HepG2 (cell line): ENCODE data around the gene AOX1. TPM values are rescaled to one million over a fixed set of nuclear protein-coding genes. Genes with fewer than 3 reads are reported as not detected.

Experiments
- CBFB ChIP-seq: sonication (generic); formaldehyde crosslinking; IDR thresholded peaks from 2 replicates; pipeline ENCODE4 v1.4.0; 2020; ENCODE audit warnings: missing genetic modification reagents
- DMTF1 ChIP-seq: sonication (generic); formaldehyde crosslinking; IDR thresholded peaks from 2 replicates; pipeline ENCODE4 v1.4.0; 2020; ENCODE audit warnings: mild to moderate bottlenecking, missing genetic modification reagents
- E2F2 ChIP-seq: sonication (generic); formaldehyde crosslinking; IDR thresholded peaks from 2 replicates; pipeline ENCODE4 v1.4.0; 2020; ENCODE audit warnings: missing genetic modification reagents, borderline replicate concordance
- FOXP1 ChIP-seq, 2 experiments: fragments of 450-650 bp in 1 of 2; IDR thresholded peaks; 2 replicates each; pipeline ENCODE4 v1.6.1; 2017 to 2018; ENCODE audit warnings: antibody characterized with exemption in 1 of 2
- HCFC1 ChIP-seq: fragments of 150-350 bp; IDR thresholded peaks from 2 replicates; pipeline ENCODE4 v1.6.1; 2014; ENCODE audit warnings: low read depth, low read length
- HNF4G ChIP-seq, 2 experiments: sonication (generic) in 1 of 2; formaldehyde crosslinking in 1 of 2; IDR thresholded peaks; 2 replicates each; pipeline versions ENCODE4 v1.4.0 to v1.6.1; 2011 to 2020; ENCODE audit warnings: borderline replicate concordance in 2 of 2, low read depth in 2 of 2, mild to moderate bottlenecking in 2 of 2, low read length in 1 of 2, missing genetic modification reagents in 1 of 2, moderate library complexity in 1 of 2
- KAT8 ChIP-seq: IDR thresholded peaks from 2 replicates; pipeline ENCODE4 v1.6.1; 2016; ENCODE audit warnings: missing genetic modification reagents, missing compliant biosample characterization
- KDM5B ChIP-seq: sonication (generic); formaldehyde crosslinking; IDR thresholded peaks from 2 replicates; pipeline ENCODE4 v1.4.0; 2020; ENCODE audit warnings: missing genetic modification reagents, mild to moderate bottlenecking, borderline replicate concordance
- MATR3 ChIP-seq: sonication (generic); formaldehyde crosslinking; IDR thresholded peaks from 2 replicates; pipeline ENCODE4 v1.4.0; 2020; ENCODE audit warnings: missing genetic modification reagents
- MYC ChIP-seq: sonication (generic); formaldehyde crosslinking; IDR thresholded peaks from 2 replicates; pipeline ENCODE4 v1.9.0; 2021; ENCODE audit warnings: missing genetic modification reagents, borderline replicate concordance
- NR2F6 ChIP-seq, 2 experiments: IDR thresholded peaks; 2 replicates each; pipeline ENCODE4 v1.6.1; 2016; ENCODE audit warnings: antibody characterized with exemption in 1 of 2, mild to moderate bottlenecking in 1 of 2
- PPARG ChIP-seq: conservative IDR thresholded peaks from 2 replicates; pipeline ENCODE4 v1.6.1; 2016; ENCODE audit warnings: missing biosample characterization, missing genetic modification reagents
- SCMH1 ChIP-seq: sonication (generic); formaldehyde crosslinking; IDR thresholded peaks from 2 replicates; pipeline ENCODE4 v1.9.0; 2021; ENCODE audit warnings: missing genetic modification reagents, mild to moderate bottlenecking, borderline replicate concordance
- TEAD3 ChIP-seq: optimal IDR thresholded peaks from 2 replicates; pipeline ENCODE3; 2016; ENCODE audit warnings: borderline replicate concordance
- TERF1 ChIP-seq: sonication (generic); formaldehyde crosslinking; IDR thresholded peaks from 2 replicates; pipeline ENCODE4 v1.8.0; 2022; ENCODE audit warnings: mild to moderate bottlenecking, missing genetic modification reagents, moderate library complexity
- ZFP41 ChIP-seq: sonication (generic); formaldehyde crosslinking; IDR thresholded peaks from 2 replicates; pipeline ENCODE4 v1.4.0; 2020; ENCODE audit warnings: mild to moderate bottlenecking, missing genetic modification reagents, borderline replicate concordance
- ZNF121 ChIP-seq: sonication (generic); formaldehyde crosslinking; IDR thresholded peaks from 2 replicates; pipeline ENCODE4 v1.5.0; 2020; ENCODE audit warnings: mild to moderate bottlenecking, missing genetic modification reagents
- ZNF572 ChIP-seq: sonication (generic); formaldehyde crosslinking; IDR thresholded peaks from 2 replicates; pipeline ENCODE4 v1.5.1; 2020; ENCODE audit warnings: mild to moderate bottlenecking, missing genetic modification reagents
- polyA plus RNA-seq, 8 experiments: library from polyadenylated mRNA; depleted of rRNA in 3 of 8; stranded (reverse) in 7 of 8; unstranded in 1 of 8; fragments of >200 nt; fragmentation: Illumina TruSeq in 4 of 8; extraction: Trizol in 4 of 8; gene quantifications; 2 replicates each; pipeline versions ENCODE4 v1.2.1 to v1.2.3, GENCODE V29; 2011 to 2016; ENCODE audit warnings: low read depth in 4 of 8, missing spikeins in 1 of 8, mixed read lengths in 1 of 8; ENCODE audit not compliant: insufficient read depth in 1 of 8
- total RNA-seq, 5 experiments: library from RNA; depleted of rRNA; stranded (reverse); fragments of >200 nt; fragmentation: Illumina TruSeq; extraction: Trizol; gene quantifications; 2 replicates each; pipeline ENCODE4 v1.2.3, GENCODE V29; 2016; ENCODE audit warnings: low read depth in 1 of 5
- TF ChIP-seq, protein P1 (sequence below): sonication (generic); formaldehyde crosslinking; IDR thresholded peaks from 2 replicates; pipeline ENCODE4 v1.4.0; 2020; ENCODE audit warnings: missing genetic modification reagents
- TF ChIP-seq, protein P2 (sequence below): sonication (generic); formaldehyde crosslinking; IDR thresholded peaks from 2 replicates; pipeline ENCODE4 v1.4.0; 2020; ENCODE audit warnings: missing genetic modification reagents

Gene AOX1
- total and polyA plus RNA-seq, 2 of the 13 experiments (the other 11 are each of a cell fraction or from before 2014, with no cell fraction given) = 9.2 to 18.0 TPM

DNA sequence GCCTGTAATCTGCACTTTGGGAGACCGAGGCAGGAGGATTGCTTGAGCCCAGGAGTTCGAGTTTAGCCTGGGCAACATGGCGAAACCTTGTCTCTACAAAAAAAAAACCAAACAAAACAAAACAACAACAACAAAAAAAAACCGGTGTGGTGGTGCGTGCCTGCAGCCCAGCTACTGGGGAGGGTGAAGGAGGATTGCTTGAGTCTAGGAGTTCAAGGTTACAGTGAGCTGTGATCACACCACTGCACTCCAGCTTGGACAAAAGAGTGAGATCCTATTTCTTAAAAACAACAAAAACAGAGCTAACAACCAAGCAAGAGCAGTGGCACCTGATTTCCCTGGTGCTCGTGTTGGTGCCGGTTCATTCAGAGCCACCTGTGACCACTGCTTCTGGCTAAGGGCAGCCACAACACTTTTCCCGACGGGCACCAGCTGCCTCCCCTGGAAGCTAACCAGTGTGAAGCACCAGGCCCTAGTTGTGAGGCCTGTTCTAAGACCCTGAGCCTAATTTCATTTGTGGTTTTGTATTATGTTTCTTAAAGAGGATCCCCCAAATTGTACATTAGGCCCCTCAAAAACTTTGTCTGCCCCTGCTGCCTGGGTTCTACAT, 1.3 kb downstream of the AOX1 start (continued):
- TF ChIP-seq DMTF1 (CRISPR knock-in tag) (no peak), ZNF121 (CRISPR knock-in tag) (peak; percentile 89), MATR3 (no peak), TEAD3 (CRISPR knock-in tag) (no peak), NR2F6 (IDR thresholded peaks at IDR 0.05) (no peak), NR2F6 (CRISPR knock-in tag; IDR thresholded peaks at IDR 0.05) (no peak), CBFB (CRISPR knock-in tag) (no peak), E2F2 (CRISPR knock-in tag) (no peak), SCMH1 (CRISPR knock-in tag) (no peak), ZFP41 (no peak), HNF4G (IDR thresholded peaks at IDR 0.05; ENCODE audit: borderline replicate concordance, low read depth, low read length) (no peak), HNF4G (CRISPR knock-in tag; IDR thresholded peaks at IDR 0.05; ENCODE audit: borderline replicate concordance, low read depth) (no peak), KAT8 (0 out of 2 replicates have a peak, but pooled peaks have one; percentile 14), ZNF572 (CRISPR knock-in tag) (no peak), PPARG (CRISPR knock-in tag) (no peak), FOXP1 (IDR thresholded peaks at IDR 0.05) (no peak), FOXP1 (CRISPR knock-in tag; IDR thresholded peaks at IDR 0.05) (peak; percentile 40; the same call in 1 of the 2 replicates), TERF1 (CRISPR knock-in tag) (no peak), KDM5B (no peak), MYC (CRISPR knock-in tag) (no peak), HCFC1 (no peak)
- TF ChIP-seq, protein P1, sequence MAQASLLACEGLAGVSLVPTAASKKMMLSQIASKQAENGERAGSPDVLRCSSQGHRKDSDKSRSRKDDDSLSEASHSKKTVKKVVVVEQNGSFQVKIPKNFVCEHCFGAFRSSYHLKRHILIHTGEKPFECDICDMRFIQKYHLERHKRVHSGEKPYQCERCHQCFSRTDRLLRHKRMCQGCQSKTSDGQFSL = no peak
- TF ChIP-seq, protein P2, sequence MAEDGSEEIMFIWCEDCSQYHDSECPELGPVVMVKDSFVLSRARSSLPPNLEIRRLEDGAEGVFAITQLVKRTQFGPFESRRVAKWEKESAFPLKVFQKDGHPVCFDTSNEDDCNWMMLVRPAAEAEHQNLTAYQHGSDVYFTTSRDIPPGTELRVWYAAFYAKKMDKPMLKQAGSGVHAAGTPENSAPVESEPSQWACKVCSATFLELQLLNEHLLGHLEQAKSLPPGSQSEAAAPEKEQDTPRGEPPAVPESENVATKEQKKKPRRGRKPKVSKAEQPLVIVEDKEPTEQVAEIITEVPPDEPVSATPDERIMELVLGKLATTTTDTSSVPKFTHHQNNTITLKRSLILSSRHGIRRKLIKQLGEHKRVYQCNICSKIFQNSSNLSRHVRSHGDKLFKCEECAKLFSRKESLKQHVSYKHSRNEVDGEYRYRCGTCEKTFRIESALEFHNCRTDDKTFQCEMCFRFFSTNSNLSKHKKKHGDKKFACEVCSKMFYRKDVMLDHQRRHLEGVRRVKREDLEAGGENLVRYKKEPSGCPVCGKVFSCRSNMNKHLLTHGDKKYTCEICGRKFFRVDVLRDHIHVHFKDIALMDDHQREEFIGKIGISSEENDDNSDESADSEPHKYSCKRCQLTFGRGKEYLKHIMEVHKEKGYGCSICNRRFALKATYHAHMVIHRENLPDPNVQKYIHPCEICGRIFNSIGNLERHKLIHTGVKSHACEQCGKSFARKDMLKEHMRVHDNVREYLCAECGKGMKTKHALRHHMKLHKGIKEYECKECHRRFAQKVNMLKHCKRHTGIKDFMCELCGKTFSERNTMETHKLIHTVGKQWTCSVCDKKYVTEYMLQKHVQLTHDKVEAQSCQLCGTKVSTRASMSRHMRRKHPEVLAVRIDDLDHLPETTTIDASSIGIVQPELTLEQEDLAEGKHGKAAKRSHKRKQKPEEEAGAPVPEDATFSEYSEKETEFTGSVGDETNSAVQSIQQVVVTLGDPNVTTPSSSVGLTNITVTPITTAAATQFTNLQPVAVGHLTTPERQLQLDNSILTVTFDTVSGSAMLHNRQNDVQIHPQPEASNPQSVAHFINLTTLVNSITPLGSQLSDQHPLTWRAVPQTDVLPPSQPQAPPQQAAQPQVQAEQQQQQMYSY (CRISPR knock-in tag) = no peak
